HepG2 (cell line): Measurements from ENCODE around the gene DNAJC15. TPM values are rescaled to one million over a fixed set of nuclear protein-coding genes. Genes with fewer than 3 reads are reported as not detected.

Source experiments
- CCAR2 ChIP-seq: fragments of 200-400 bp; formaldehyde crosslinking; optimal IDR thresholded peaks from 2 replicates; pipeline ENCODE3; 2018; ENCODE audit warnings: low read depth, mild to moderate bottlenecking, low read length, moderate library complexity
- CEBPB ChIP-seq: IDR thresholded peaks from 2 replicates; pipeline ENCODE4 v1.6.1; 2011; ENCODE audit warnings: low read depth, low read length, improper control_type of control experiment, borderline replicate concordance
- DNMT3B ChIP-seq: conservative IDR thresholded peaks from 2 replicates; pipeline ENCODE4 v1.6.1; 2016; ENCODE audit warnings: missing biosample characterization, control low read depth
- IKZF4 ChIP-seq: sonication (generic); formaldehyde crosslinking; IDR thresholded peaks from 2 replicates; pipeline ENCODE4 v1.5.1; 2020; ENCODE audit warnings: borderline replicate concordance, mild to moderate bottlenecking, low read depth, missing genetic modification reagents; ENCODE audit errors: not compliant biosample characterization
- KDM1A ChIP-seq: IDR thresholded peaks from 2 replicates; pipeline ENCODE4 v1.6.1; 2016; ENCODE audit warnings: missing compliant biosample characterization
- MIER2 ChIP-seq: IDR thresholded peaks from 2 replicates; pipeline ENCODE4 v1.6.1; 2016; ENCODE audit warnings: missing biosample characterization, missing genetic modification reagents
- MTA1 ChIP-seq: sonication (generic); formaldehyde crosslinking; IDR thresholded peaks from 2 replicates; pipeline ENCODE4 v1.4.0; 2020; ENCODE audit warnings: missing genetic modification reagents, mild to moderate bottlenecking, borderline replicate concordance
- NFE2 ChIP-seq: sonication (generic); formaldehyde crosslinking; IDR thresholded peaks from 2 replicates; pipeline ENCODE4 v1.4.0; 2020; ENCODE audit warnings: missing genetic modification reagents
- SKI ChIP-seq: fragments of 450-650 bp; IDR thresholded peaks from one replicate; pipeline ENCODE4 v1.6.1; 2018; ENCODE audit warnings: mild to moderate bottlenecking; ENCODE audit not compliant: partially characterized antibody
- SNRNP70 ChIP-seq: fragments of 200-400 bp; formaldehyde crosslinking; IDR thresholded peaks from 2 replicates; pipeline ENCODE4 v1.6.1; 2017; ENCODE audit warnings: mild to moderate bottlenecking, low read depth, low read length, moderate library complexity
- SOX6 ChIP-seq, 2 experiments: fragments of 450-650 bp in 1 of 2; sonication (generic) in 1 of 2; formaldehyde crosslinking in 1 of 2; IDR thresholded peaks; 2 replicates each; pipeline versions ENCODE4 v1.4.0 to v1.6.1; 2017 to 2020; ENCODE audit warnings: antibody characterized with exemption in 1 of 2, mild to moderate bottlenecking in 1 of 2, missing genetic modification reagents in 1 of 2
- TEAD2 ChIP-seq: sonication (generic); formaldehyde crosslinking; IDR thresholded peaks from 2 replicates; pipeline ENCODE4 v1.9.0; 2021; ENCODE audit warnings: missing genetic modification reagents
- ZNF296 ChIP-seq: sonication (generic); formaldehyde crosslinking; conservative IDR thresholded peaks from 2 replicates; pipeline ENCODE4 v1.5.0; 2020; ENCODE audit warnings: mild to moderate bottlenecking, missing genetic modification reagents
- ZNF382 ChIP-seq: sonication (generic); formaldehyde crosslinking; IDR thresholded peaks from 2 replicates; pipeline ENCODE4 v1.5.0; 2020; ENCODE audit warnings: missing genetic modification reagents, mild to moderate bottlenecking, borderline replicate concordance
- ZNF430 ChIP-seq: sonication (generic); formaldehyde crosslinking; IDR thresholded peaks from 2 replicates; pipeline ENCODE4 v1.9.0; 2021; ENCODE audit warnings: mild to moderate bottlenecking, missing genetic modification reagents
- ZNF558 ChIP-seq: sonication (generic); formaldehyde crosslinking; IDR thresholded peaks from 2 replicates; pipeline ENCODE4 v1.9.0; 2022; ENCODE audit warnings: mild to moderate bottlenecking, missing genetic modification reagents, borderline replicate concordance
- ZNF724P ChIP-seq: sonication (generic); formaldehyde crosslinking; IDR thresholded peaks from 2 replicates; pipeline ENCODE4 v1.8.0; 2022; ENCODE audit warnings: missing genetic modification reagents, borderline replicate concordance
- ZNF772 ChIP-seq: sonication (generic); formaldehyde crosslinking; IDR thresholded peaks from 2 replicates; pipeline ENCODE4 v1.5.0; 2020; ENCODE audit warnings: mild to moderate bottlenecking, missing genetic modification reagents
- polyA plus RNA-seq, 8 experiments: library from polyadenylated mRNA; depleted of rRNA in 3 of 8; stranded (reverse) in 7 of 8; unstranded in 1 of 8; fragments of >200 nt; fragmentation: Illumina TruSeq in 4 of 8; extraction: Trizol in 4 of 8; gene quantifications; 2 replicates each; pipeline versions ENCODE4 v1.2.1 to v1.2.3, GENCODE V29; 2011 to 2016; ENCODE audit warnings: low read depth in 4 of 8, missing spikeins in 1 of 8, mixed read lengths in 1 of 8; ENCODE audit not compliant: insufficient read depth in 1 of 8
- total RNA-seq, 5 experiments: library from RNA; depleted of rRNA; stranded (reverse); fragments of >200 nt; fragmentation: Illumina TruSeq; extraction: Trizol; gene quantifications; 2 replicates each; pipeline ENCODE4 v1.2.3, GENCODE V29; 2016; ENCODE audit warnings: low read depth in 1 of 5
- TF ChIP-seq, protein P1 (sequence below): sonication (generic); formaldehyde crosslinking; IDR thresholded peaks from 2 replicates; pipeline ENCODE4 v1.4.0; 2020; ENCODE audit warnings: mild to moderate bottlenecking, missing genetic modification reagents
- TF ChIP-seq, protein P2 (sequence below): sonication (generic); formaldehyde crosslinking; conservative IDR thresholded peaks from 2 replicates; pipeline ENCODE4 v1.5.0; 2020; ENCODE audit warnings: missing genetic modification reagents
- TF ChIP-seq, protein P3 (sequence below): sonication (generic); formaldehyde crosslinking; IDR thresholded peaks from 2 replicates; pipeline ENCODE4 v1.5.1; 2020; ENCODE audit warnings: mild to moderate bottlenecking, missing genetic modification reagents
- TF ChIP-seq, protein P4 (sequence below): sonication (generic); formaldehyde crosslinking; IDR thresholded peaks from 2 replicates; pipeline ENCODE4 v1.8.1; 2022; ENCODE audit warnings: low read depth, mild to moderate bottlenecking, missing genetic modification reagents

Gene DNAJC15
- total and polyA plus RNA-seq, 2 of the 13 experiments (the other 11 are each of a cell fraction or from before 2014, with no cell fraction given) = 23.0 to 31.9 TPM

DNA sequence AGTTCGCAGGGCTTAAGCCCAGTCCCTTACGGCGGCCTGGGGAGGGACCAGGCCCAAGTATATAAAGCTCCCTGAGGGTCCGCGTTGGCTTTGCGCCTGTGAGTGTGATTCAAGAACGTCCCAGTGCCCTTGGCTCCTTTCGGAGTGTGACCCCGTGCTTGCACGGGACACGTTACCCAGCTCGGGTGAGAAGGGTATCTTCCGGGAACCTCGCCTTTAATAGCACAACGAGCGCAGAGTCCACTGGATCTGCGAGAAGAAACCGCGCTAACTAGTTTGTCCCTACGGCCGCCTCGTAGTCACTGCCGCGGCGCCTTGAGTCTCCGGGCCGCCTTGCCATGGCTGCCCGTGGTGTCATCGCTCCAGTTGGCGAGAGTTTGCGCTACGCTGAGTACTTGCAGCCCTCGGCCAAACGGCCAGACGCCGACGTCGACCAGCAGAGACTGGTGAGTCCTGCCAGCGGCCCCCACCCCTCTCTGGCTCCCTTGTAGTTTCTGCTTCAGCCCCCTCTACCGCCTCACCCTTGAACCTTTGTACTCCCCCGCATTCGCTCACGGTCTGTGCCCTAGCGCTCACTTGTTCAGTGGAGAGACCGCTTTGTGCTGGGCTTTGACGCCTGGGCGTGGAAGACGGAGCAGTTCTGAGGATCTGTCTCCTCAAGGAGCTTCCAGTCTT, at the start of gene DNAJC15 (continued):
- no peak for TF ChIP-seq TEAD2 (CRISPR knock-in tag)
- no peak for TF ChIP-seq SKI
- TF ChIP-seq MIER2 (CRISPR knock-in tag) = no peak
- TF ChIP-seq ZNF558 (CRISPR knock-in tag) = no peak
- TF ChIP-seq CEBPB = no peak
- no peak for TF ChIP-seq ZNF296
- TF ChIP-seq, protein P1, sequence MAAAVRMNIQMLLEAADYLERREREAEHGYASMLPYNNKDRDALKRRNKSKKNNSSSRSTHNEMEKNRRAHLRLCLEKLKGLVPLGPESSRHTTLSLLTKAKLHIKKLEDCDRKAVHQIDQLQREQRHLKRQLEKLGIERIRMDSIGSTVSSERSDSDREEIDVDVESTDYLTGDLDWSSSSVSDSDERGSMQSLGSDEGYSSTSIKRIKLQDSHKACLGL (CRISPR knock-in tag) = no peak
- TF ChIP-seq ZNF382 = no peak
- TF ChIP-seq KDM1A = no peak; the same call in 1 of the 2 replicates
- peak; percentile 93 for TF ChIP-seq ZNF772 (CRISPR knock-in tag)
- no peak for TF ChIP-seq ZNF724P (CRISPR knock-in tag)
- no peak for TF ChIP-seq NFE2 (CRISPR knock-in tag)
- no peak for TF ChIP-seq DNMT3B (CRISPR knock-in tag)
- peak; percentile 60; the same call in 1 of the 2 replicates for TF ChIP-seq MTA1 (CRISPR knock-in tag)
- no peak for TF ChIP-seq SNRNP70
- TF ChIP-seq SOX6 (IDR thresholded peaks at IDR 0.05) = no peak
- peak; percentile 40; the same call in 1 of the 2 replicates for TF ChIP-seq SOX6 (CRISPR knock-in tag; IDR thresholded peaks at IDR 0.05)
- TF ChIP-seq IKZF4 (CRISPR knock-in tag) = no peak
- TF ChIP-seq, protein P2, sequence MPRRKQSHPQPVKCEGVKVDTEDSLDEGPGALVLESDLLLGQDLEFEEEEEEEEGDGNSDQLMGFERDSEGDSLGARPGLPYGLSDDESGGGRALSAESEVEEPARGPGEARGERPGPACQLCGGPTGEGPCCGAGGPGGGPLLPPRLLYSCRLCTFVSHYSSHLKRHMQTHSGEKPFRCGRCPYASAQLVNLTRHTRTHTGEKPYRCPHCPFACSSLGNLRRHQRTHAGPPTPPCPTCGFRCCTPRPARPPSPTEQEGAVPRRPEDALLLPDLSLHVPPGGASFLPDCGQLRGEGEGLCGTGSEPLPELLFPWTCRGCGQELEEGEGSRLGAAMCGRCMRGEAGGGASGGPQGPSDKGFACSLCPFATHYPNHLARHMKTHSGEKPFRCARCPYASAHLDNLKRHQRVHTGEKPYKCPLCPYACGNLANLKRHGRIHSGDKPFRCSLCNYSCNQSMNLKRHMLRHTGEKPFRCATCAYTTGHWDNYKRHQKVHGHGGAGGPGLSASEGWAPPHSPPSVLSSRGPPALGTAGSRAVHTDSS = no peak
- no peak for TF ChIP-seq CCAR2
- TF ChIP-seq, protein P3, sequence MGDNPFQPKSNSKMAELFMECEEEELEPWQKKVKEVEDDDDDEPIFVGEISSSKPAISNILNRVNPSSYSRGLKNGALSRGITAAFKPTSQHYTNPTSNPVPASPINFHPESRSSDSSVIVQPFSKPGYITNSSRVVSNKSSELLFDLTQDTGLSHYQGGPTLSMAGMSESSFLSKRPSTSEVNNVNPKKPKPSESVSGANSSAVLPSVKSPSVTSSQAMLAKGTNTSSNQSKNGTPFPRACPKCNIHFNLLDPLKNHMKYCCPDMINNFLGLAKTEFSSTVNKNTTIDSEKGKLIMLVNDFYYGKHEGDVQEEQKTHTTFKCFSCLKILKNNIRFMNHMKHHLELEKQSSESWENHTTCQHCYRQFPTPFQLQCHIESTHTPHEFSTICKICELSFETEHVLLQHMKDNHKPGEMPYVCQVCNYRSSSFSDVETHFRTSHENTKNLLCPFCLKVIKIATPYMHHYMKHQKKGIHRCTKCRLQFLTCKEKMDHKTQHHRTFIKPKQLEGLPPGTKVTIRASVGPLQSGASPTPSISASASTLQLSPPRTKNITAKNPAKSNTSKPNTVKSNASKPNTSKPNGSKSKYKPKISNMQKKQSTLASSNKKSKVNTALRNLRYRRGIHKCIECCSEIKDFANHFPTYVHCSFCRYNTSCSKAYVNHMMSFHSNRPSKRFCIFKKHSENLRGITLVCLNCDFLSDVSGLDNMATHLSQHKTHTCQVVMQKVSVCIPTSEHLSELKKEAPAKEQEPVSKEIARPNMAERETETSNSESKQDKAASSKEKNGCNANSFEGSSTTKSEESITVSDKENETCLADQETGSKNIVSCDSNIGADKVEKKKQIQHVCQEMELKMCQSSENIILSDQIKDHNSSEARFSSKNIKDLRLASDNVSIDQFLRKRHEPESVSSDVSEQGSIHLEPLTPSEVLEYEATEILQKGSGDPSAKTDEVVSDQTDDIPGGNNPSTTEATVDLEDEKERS (CRISPR knock-in tag) = peak; percentile 80; the same call in 1 of the 2 replicates
- no peak for TF ChIP-seq ZNF430 (CRISPR knock-in tag)
- TF ChIP-seq, protein P4, sequence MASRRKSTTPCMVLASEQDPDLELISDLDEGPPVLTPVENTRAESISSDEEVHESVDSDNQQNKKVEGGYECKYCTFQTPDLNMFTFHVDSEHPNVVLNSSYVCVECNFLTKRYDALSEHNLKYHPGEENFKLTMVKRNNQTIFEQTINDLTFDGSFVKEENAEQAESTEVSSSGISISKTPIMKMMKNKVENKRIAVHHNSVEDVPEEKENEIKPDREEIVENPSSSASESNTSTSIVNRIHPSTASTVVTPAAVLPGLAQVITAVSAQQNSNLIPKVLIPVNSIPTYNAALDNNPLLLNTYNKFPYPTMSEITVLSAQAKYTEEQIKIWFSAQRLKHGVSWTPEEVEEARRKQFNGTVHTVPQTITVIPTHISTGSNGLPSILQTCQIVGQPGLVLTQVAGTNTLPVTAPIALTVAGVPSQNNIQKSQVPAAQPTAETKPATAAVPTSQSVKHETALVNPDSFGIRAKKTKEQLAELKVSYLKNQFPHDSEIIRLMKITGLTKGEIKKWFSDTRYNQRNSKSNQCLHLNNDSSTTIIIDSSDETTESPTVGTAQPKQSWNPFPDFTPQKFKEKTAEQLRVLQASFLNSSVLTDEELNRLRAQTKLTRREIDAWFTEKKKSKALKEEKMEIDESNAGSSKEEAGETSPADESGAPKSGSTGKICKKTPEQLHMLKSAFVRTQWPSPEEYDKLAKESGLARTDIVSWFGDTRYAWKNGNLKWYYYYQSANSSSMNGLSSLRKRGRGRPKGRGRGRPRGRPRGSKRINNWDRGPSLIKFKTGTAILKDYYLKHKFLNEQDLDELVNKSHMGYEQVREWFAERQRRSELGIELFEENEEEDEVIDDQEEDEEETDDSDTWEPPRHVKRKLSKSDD = no peak
